Kidney (tissue), 14 donors: ENCODE measurements around the gene SLC6A3. TPM values are rescaled to one million over a fixed set of nuclear protein-coding genes. Genes with fewer than 3 reads are reported as not detected.
A peak's percentile ranks its signal among the peaks of the same experiment; 100 is the strongest.

Source experiments
- DNase-seq, 5 donors: peaks; one replicate each; pipeline ENCODE4 v3.0.0-alpha.2; 2013 to 2020
- FAIRE-seq: peaks from 2 replicates; lab custom pipeline; 2012; peaks lifted over from hg19 to GRCh38; lab: Jason Lieb, UNC
- H3K27ac ChIP-seq, 2 donors: one replicate each; pipeline ENCODE4 v1.7.0; 2013; ENCODE audit warnings: low read depth in 2 of 2, low read length in 2 of 2, inconsistent platforms in 1 of 2
- H3K27me3 ChIP-seq: one replicate; pipeline ENCODE4 v1.7.1; 2013; ENCODE audit warnings: low read length, inconsistent platforms; ENCODE audit not compliant: control insufficient read depth, insufficient read depth
- H3K36me3 ChIP-seq, 3 donors: one replicate each; pipeline versions ENCODE4 v1.7.0 to v1.7.1; 2013; ENCODE audit warnings: low read length in 3 of 3, control low read depth in 1 of 3, inconsistent platforms in 1 of 3; ENCODE audit not compliant: insufficient read depth in 3 of 3, control insufficient read depth in 2 of 3
- H3K4me1 ChIP-seq, 3 donors: one replicate each; pipeline versions ENCODE4 v1.7.0 to v1.7.1; 2013; ENCODE audit warnings: low read length in 3 of 3, inconsistent platforms in 1 of 3, low read depth in 1 of 3; ENCODE audit not compliant: control insufficient read depth in 2 of 3, insufficient read depth in 2 of 3
- H3K4me3 ChIP-seq, 3 donors: one replicate each; pipeline versions ENCODE4 v1.7.0 to v1.8.1; 2013; ENCODE audit warnings: low read length in 3 of 3, control low read depth in 1 of 3, inconsistent platforms in 1 of 3
- H3K9ac ChIP-seq, 3 donors: one replicate each; pipeline versions ENCODE4 v1.7.0 to v1.7.1; 2013; ENCODE audit warnings: low read length in 3 of 3, control low read depth in 1 of 3, inconsistent platforms in 1 of 3
- H3K9me3 ChIP-seq, 3 donors: one replicate each; pipeline versions ENCODE4 v1.7.0 to v1.7.1; 2013; ENCODE audit warnings: low read length in 3 of 3, control low read depth in 1 of 3, inconsistent platforms in 1 of 3; ENCODE audit not compliant: control insufficient read depth in 2 of 3, insufficient read depth in 1 of 3
- intact Hi-C: fragments of 100-400 bp; cut with DNase I; formaldehyde crosslinking; loops from one replicate; pipeline ENCODE4 v1.11.1; 2022
- polyA plus RNA-seq: library from polyadenylated mRNA; stranded (reverse); fragments of 350-450 nt; fragmentation: Illumina TruSeq; extraction: RNeasy Lipid Tissue Mini Kit (QIAGEN cat#74804); gene quantifications from one replicate; pipeline ENCODE4 v1.2.3, GENCODE V29; 2014; ENCODE audit warnings: low read depth, low replicate concordance; ENCODE audit not compliant: insufficient read depth
- total RNA-seq: library from RNA; stranded (reverse); fragmentation: NEBNext Ultra II Directional; extraction: Animal tissue kit (Norgen Biotek cat#: 25700); gene quantifications from one replicate; pipeline ENCODE4 v1.2.1, GENCODE V29; 2021
- TF ChIP-seq, protein P1 (sequence below): IDR thresholded peaks from 3 replicates; pipeline ENCODE4 v1.5.1; 2012; ENCODE audit warnings: mild to moderate bottlenecking, moderate library complexity, borderline replicate concordance; ENCODE audit not compliant: insufficient read depth; ENCODE audit errors: extremely low read depth
- donor health status: control.
- donor health status: control.
- donor health status: control.
- donor health status: control.
- donor health status: control.
- donor health status: DM: yes; HTN: yes; CAD: no.
- donor health status: Normal renal cell carcinoma (clear cell type).

The SLC6A3 gene
- total and polyA plus RNA-seq, 2 donors from 2014 or later, result 0.09 to 0.54 TPM

GRCh38 chr5:1359031-1359645 lies 86.1 kb downstream of the SLC6A3 start:
- no peaks in the 10 kb centered on the region for H3K27me3 ChIP-seq
- intact Hi-C loops, result no loop called here
- TF ChIP-seq, protein P1, sequence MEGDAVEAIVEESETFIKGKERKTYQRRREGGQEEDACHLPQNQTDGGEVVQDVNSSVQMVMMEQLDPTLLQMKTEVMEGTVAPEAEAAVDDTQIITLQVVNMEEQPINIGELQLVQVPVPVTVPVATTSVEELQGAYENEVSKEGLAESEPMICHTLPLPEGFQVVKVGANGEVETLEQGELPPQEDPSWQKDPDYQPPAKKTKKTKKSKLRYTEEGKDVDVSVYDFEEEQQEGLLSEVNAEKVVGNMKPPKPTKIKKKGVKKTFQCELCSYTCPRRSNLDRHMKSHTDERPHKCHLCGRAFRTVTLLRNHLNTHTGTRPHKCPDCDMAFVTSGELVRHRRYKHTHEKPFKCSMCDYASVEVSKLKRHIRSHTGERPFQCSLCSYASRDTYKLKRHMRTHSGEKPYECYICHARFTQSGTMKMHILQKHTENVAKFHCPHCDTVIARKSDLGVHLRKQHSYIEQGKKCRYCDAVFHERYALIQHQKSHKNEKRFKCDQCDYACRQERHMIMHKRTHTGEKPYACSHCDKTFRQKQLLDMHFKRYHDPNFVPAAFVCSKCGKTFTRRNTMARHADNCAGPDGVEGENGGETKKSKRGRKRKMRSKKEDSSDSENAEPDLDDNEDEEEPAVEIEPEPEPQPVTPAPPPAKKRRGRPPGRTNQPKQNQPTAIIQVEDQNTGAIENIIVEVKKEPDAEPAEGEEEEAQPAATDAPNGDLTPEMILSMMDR, result no peak
- no peaks in the 10 kb centered on the region for H3K4me1 ChIP-seq
- FAIRE-seq, result no peak
- DNase-seq, result no peak
- no peak overlapping the region for H3K4me3 ChIP-seq
- H3K9ac ChIP-seq, result no peak overlapping the region
- no peaks in the 10 kb centered on the region for H3K36me3 ChIP-seq
- no peak overlapping the region for H3K27ac ChIP-seq
- no peaks in the 10 kb centered on the region for H3K9me3 ChIP-seq

DNA sequence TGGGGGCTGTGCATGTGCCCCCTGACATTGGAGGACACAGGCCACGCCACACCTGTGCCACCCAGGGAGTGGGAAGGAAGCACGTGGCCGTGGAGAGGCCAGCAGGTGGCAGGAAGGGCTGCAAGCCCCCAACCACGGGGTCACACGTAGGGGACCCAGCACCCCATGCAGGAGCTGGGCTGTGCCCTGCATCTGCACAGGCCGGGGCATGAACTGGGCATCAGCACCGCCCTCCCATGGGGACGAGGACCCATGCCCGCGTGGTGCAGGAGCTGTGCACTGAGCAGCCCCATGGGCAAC lies 86.6 kb downstream of the SLC6A3 start:
- H3K4me1 ChIP-seq, result no peaks in the 10 kb centered on the region
- FAIRE-seq, result no peak
- no peak overlapping the region for H3K27ac ChIP-seq
- H3K27me3 ChIP-seq, result no peaks in the 10 kb centered on the region
- no peaks in the 10 kb centered on the region for H3K36me3 ChIP-seq
- DNase-seq, result no peak
- intact Hi-C loops, result no loop called here
- H3K4me3 ChIP-seq, result no peak overlapping the region
- TF ChIP-seq, protein P1, result no peak
- H3K9me3 ChIP-seq, result no peaks in the 10 kb centered on the region
- no peak overlapping the region for H3K9ac ChIP-seq

- no peak for FAIRE-seq
- H3K27me3 ChIP-seq, result no peaks in the 10 kb centered on the region
- peak in 1 of 5 donors; percentile 38 for DNase-seq
Measured at GRCh38 chr5:1357946-1358725, 87.1 kb downstream of the SLC6A3 start.

More at GRCh38 chr5:1357946-1358725, 87.1 kb downstream of the SLC6A3 start:
- TF ChIP-seq, protein P1, result no peak
- no peak overlapping the region for H3K27ac ChIP-seq
- H3K4me3 ChIP-seq, result no peak overlapping the region
- no peaks in the 10 kb centered on the region for H3K9me3 ChIP-seq
- H3K36me3 ChIP-seq, result no peaks in the 10 kb centered on the region
- no peaks in the 10 kb centered on the region for H3K4me1 ChIP-seq
- no peak overlapping the region for H3K9ac ChIP-seq
- intact Hi-C loops, result no loop called here
